ENCODE results near the gene ZEB2. TPM values are rescaled to one million over a fixed set of nuclear protein-coding genes. Genes with fewer than 3 reads are reported as not detected.

The ZEB2 gene
- total and polyA plus RNA-seq, 2 of the 13 experiments (the other 11 are each of a cell fraction or from before 2014, with no cell fraction given): 0.07 TPM; not detected in 1

GRCh38 chr2:144412709-144413108, 107.2 kb downstream of the ZEB2 start:
- in situ Hi-C loops (cut with HindIII; ENCODE audit: extremely low pct_ligation_motif_present, low pct_unique_long_range_greater_than_20kb): no loop called here
- no peaks in the 10 kb centered on the region for H4K20me1 ChIP-seq (ENCODE audit: insufficient read depth, low read length)
- no peak for ATAC-seq

More at GRCh38 chr2:144412709-144413108, 107.2 kb downstream of the ZEB2 start:
- Histone ChIP-seq H3K36me3 (replicated peaks in 1 of 2; ENCODE audit: control insufficient read depth in 1 of 2, insufficient read depth in 2 of 2, low read length in 2 of 2) (no peaks in the 10 kb centered on the region), H3K4me3 (replicated peaks in 1 of 3; ENCODE audit: insufficient read depth in 1 of 3, low read depth in 2 of 3, low read length in 3 of 3) (no peak overlapping the region), H2AFZ (ENCODE audit: low read length) (no peak overlapping the region), H3K79me2 (ENCODE audit: insufficient read depth, low read length) (no peaks in the 10 kb centered on the region), H3K27ac (ENCODE audit: extremely low read length, insufficient read depth, low read length) (no peak overlapping the region), H3K9me3 (ENCODE audit: low read length) (no peaks in the 10 kb centered on the region), H3K4me1 (ENCODE audit: insufficient read depth, low read length) (no peaks in the 10 kb centered on the region), H3K9ac (ENCODE audit: insufficient read depth, low read depth, low read length) (no peak overlapping the region), H3K27me3 (ENCODE audit: control insufficient read depth in 1 of 2, insufficient read depth in 2 of 2, low read length in 2 of 2) (no peaks in the 10 kb centered on the region), H3K4me2 (ENCODE audit: low read depth, low read length) (no peak overlapping the region)
- no peak for FAIRE-seq
- DNase-seq (ENCODE audit: low spot score): no peak
- WGBS (ENCODE audit: low lambda C conversion rate): 13% methylated on average over 2 of the region's 2 CpGs
- ChIA-PET POLR2A (no interaction called here), CTCF (ENCODE audit: low intra/inter-chr PET ratio, low total read pairs) (no interaction called here)
- no TSS peak for BruUV-seq (replicated peaks)
- intact Hi-C loops (cut with micrococcal nuclease; ENCODE audit: unreplicated experiment): no loop called here
- no peak for TF ChIP-seq ZNF260 (CRISPR knock-in tag; IDR thresholded peaks at IDR 0.05; ENCODE audit: borderline replicate concordance, low read depth)
- TF ChIP-seq KDM4B (CRISPR knock-in tag; IDR thresholded peaks at IDR 0.05): no peak
- peak; percentile 66 for TF ChIP-seq CEBPG (CRISPR knock-in tag; IDR thresholded peaks at IDR 0.05)
- TF ChIP-seq MBNL3 (CRISPR knock-in tag; conservative IDR thresholded peaks at IDR 0.05): no peak
- TF ChIP-seq ZNF510 (CRISPR knock-in tag; IDR thresholded peaks at IDR 0.05; ENCODE audit: low read depth): no peak
- TF ChIP-seq ZFP36L2 (CRISPR knock-in tag; IDR thresholded peaks at IDR 0.05): no peak
- TF ChIP-seq ZFP41 (CRISPR knock-in tag; IDR thresholded peaks at IDR 0.05; ENCODE audit: borderline replicate concordance): no peak
- TF ChIP-seq, protein P1, sequence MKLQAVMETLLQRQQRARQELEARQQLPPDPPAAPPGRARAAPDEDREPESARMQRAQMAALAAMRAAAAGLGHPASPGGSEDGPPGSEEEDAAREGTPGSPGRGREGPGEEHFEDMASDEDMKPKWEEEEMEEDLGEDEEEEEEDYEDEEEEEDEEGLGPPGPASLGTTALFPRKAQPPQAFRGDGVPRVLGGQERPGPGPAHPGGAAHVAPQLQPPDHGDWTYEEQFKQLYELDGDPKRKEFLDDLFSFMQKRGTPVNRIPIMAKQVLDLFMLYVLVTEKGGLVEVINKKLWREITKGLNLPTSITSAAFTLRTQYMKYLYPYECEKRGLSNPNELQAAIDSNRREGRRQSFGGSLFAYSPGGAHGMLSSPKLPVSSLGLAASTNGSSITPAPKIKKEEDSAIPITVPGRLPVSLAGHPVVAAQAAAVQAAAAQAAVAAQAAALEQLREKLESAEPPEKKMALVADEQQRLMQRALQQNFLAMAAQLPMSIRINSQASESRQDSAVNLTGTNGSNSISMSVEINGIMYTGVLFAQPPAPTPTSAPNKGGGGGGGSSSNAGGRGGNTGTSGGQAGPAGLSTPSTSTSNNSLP (IDR thresholded peaks at IDR 0.05; ENCODE audit: low read depth, low read length): 0 out of 2 replicates have a peak, but pooled peaks have one; percentile 39
- no peak for TF ChIP-seq MED8 (CRISPR knock-in tag; IDR thresholded peaks at IDR 0.05; ENCODE audit: insufficient replicate concordance)
- peak; percentile 94 for TF ChIP-seq CEBPB (IDR thresholded peaks at IDR 0.05; ENCODE audit: borderline replicate concordance, low read depth, low read length)
- no peak for TF ChIP-seq TFE3 (CRISPR knock-in tag; IDR thresholded peaks at IDR 0.05)
- TF ChIP-seq ZBTB4 (CRISPR knock-in tag; IDR thresholded peaks at IDR 0.05; ENCODE audit: borderline replicate concordance): no peak

Measured in HepG2 (cell line).